HFF-Myc (cell line): Measurements from ENCODE around the gene RPL18.
"Not testable (repeated sequence)": the region's sequence is repeated elsewhere in the genome, so short reads cannot be mapped to it uniquely, and the experiment has no call there.

Experiments
- DNase-seq: peaks from one replicate; pipeline ENCODE4 v3.0.0-alpha.2; 2011; ENCODE audit warnings: low read depth; ENCODE audit errors: extremely low read depth
- H3K4me3 ChIP-seq: replicated peaks from 2 replicates; pipeline ENCODE4 v1.5.1; 2011; ENCODE audit warnings: low read depth, mild to moderate bottlenecking, control low read depth, low read length
- CTCF ChIP-seq: IDR thresholded peaks from 2 replicates; pipeline ENCODE4 v1.5.1; 2012; ENCODE audit warnings: mild to moderate bottlenecking, low read depth, low read length, control low read depth; ENCODE audit errors: missing control alignments

The RPL18 gene

GRCh38 chr19:48587387-48587786 lies 31.6 kb downstream of the RPL18 start:
- no peak for TF ChIP-seq CTCF
- no peak for DNase-seq
- H3K4me3 ChIP-seq = no peak overlapping the region

DNA sequence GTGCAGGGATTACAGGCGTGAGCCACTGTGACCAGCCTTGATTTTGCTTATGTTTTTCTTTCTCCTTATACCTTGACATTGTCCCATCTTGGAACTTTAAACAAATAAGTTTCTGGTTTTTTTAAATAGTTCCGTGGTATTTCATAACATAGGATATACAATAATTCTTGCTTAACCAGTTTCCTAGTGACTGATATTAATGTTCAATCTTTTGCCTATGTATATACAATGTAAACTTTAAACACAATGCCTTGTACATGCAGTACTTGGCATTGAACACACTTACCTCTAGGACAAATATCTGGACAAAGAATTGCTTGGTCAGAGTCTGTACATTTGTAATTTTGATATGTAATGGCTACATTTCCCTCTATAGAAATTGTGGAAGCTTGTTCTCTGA lies 36.8 kb downstream of the RPL18 start:
- H3K4me3 ChIP-seq = no peak overlapping the region
- DNase-seq = no peak
- no peak for TF ChIP-seq CTCF

GRCh38 chr19:48578891-48579290 lies 40.1 kb downstream of the RPL18 start:
- DNase-seq = no peak
- H3K4me3 ChIP-seq = no peak overlapping the region
- TF ChIP-seq CTCF = no peak

DNA sequence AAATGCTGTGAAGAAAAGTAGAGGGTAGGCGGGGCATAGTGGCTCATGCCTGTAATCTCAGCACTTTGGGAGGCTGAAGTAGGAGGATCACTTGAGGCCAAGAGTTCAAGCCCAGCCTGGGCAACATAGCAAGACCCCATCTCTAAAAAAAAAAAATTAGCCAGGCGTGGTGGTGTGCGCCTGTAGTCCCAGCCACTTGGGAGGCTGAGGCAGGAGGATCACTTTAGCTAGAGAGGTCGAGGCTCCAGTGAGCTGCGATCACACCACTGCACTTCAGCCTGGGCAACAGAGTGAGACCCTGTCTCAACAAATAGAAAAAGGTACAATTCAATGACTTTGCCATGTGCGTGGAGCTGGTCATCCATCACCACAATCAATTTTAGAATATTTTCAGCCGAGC lies 41.1 kb downstream of the RPL18 start:
- H3K4me3 ChIP-seq, DNase-seq: not testable (repeated sequence)

DNA sequence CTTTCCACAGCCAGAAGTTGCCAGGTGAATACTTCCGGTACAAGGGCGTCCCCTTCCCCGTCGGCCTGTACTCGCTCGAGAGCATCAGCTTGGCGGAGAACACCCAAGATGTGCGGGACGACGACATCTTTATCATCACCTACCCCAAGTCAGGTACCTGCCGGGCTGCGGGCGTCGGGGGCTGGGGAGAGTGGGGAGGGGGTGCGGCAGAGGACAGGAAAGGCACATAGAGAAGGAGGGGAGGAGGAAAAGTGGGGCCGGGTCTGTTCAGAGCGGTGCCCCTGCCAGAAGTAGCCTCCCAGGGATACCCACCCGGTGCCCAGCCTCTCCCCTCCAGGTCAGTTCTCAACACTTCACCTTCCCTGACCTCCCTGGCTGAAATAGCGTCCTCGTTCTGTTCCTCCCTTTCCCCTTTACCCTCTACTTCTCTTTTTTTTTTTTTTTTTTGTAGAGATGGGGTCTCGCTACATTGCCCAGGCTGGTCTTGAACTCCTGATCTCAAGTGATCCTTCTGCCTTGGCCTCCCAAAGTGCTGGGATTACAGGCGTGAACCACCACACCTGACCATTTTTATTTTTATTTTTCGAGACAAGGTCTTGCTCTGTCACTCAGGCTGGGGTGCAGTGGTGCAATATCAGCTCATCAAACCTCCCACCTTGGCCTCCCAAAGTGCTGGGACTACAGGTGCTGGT lies 42.9 kb downstream of the RPL18 start:
- DNase-seq = no peak
- no peak for TF ChIP-seq CTCF
- H3K4me3 ChIP-seq = no peak overlapping the region

DNA sequence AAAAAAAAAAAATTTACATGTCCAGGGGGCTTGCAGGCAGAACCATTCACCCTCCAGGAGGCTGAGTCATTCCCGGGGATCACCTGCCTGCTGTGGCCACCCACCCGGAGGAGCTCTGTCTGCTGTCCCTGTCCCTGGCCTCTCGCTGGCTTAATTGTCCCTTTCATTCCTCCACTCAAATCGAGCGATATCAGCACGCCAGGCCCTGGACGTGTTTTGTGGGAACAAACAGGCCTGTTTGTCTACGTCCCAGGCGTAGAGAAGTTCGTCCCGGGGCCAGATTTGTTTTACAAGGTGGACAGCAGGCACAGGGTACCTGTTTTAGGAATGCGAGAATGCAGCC lies 45.8 kb downstream of the RPL18 start:
- no peak for DNase-seq
- no peak for TF ChIP-seq CTCF
- no peak overlapping the region for H3K4me3 ChIP-seq

DNA sequence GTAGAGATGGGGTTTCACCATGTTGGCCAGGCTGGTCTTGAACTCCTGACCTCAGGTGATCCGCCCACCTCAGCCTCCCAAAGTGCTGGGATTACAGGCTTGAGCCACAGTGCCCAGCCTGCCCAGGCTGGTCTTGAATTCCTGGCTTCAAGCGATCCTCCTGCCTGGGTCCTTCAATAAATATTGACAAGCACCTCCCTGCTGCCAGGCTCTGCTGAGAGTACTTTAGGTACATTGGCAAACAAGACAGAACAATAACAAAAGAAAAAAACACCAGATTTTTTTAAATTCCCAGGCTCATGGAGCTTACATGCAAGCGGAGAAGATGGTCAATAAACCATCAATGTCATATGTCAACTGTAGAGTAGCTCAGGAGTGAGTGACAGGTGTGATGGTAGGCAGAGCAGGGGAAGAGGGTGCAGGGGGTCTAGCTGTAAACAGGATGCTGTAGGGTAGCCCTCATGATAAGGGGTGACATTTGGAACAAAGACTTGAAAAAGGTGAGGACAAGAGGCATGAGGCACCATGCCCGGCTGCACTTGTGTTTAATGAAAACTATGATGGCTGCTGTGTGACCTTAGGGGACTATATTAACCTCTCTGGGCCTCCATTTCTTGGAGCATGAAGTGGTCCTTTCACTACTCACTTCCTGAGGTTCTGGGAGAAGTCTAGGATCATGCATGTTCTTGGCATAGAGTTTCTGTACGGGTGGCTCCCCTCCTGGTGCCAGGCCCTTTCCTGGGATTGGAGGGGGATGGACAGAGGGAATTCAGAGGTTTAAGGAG lies 47.4 kb downstream of the RPL18 start:
- no peak overlapping the region for H3K4me3 ChIP-seq
- TF ChIP-seq CTCF = no peak
- DNase-seq = no peak
